Hepatocyte (in vitro differentiated cells): ENCODE measurements around the gene ICAM1. TPM values are rescaled to one million over a fixed set of nuclear protein-coding genes. Genes with fewer than 3 reads are reported as not detected.

Experiments used
- DNase-seq: peaks from one replicate; pipeline ENCODE4 v3.0.0-alpha.2; 2016; ENCODE audit warnings: low spot score
- H2AFZ ChIP-seq: fragments of 200-600 bp; sonication (generic); 2 replicates; pipeline ENCODE4 v1.6.0; 2016; ENCODE audit warnings: antibody characterized with exemption, mild to moderate bottlenecking
- H3K27ac ChIP-seq: fragments of 200-600 bp; sonication (generic); 2 replicates; pipeline ENCODE4 v1.5.1; 2016; ENCODE audit warnings: mild to moderate bottlenecking
- H3K27me3 ChIP-seq: fragments of 200-600 bp; sonication (generic); 2 replicates; pipeline ENCODE4 v1.6.1; 2016
- H3K36me3 ChIP-seq: fragments of 200-600 bp; sonication (generic); replicated peaks from 2 replicates; pipeline ENCODE4 v1.5.1; 2016; ENCODE audit warnings: low read depth; ENCODE audit not compliant: insufficient read depth
- H3K4me1 ChIP-seq: fragments of 200-600 bp; sonication (generic); 2 replicates; pipeline ENCODE4 v1.5.1; 2016; ENCODE audit warnings: mild to moderate bottlenecking, moderate library complexity; ENCODE audit not compliant: insufficient read depth
- H3K4me2 ChIP-seq: fragments of 200-600 bp; sonication (generic); 2 replicates; pipeline ENCODE4 v1.6.0; 2016
- H3K4me3 ChIP-seq: fragments of 200-600 bp; sonication (generic); 2 replicates; pipeline ENCODE4 v1.5.1; 2016; ENCODE audit warnings: mild to moderate bottlenecking
- H3K79me2 ChIP-seq: fragments of 200-600 bp; sonication (generic); 2 replicates; pipeline ENCODE4 v1.6.0; 2017; ENCODE audit warnings: mild to moderate bottlenecking
- H3K9me2 ChIP-seq: fragments of 200-600 bp; sonication (generic); replicated peaks from 2 replicates; pipeline ENCODE4 v1.6.0; 2017; ENCODE audit warnings: mild to moderate bottlenecking; ENCODE audit not compliant: insufficient read depth
- H3K9me3 ChIP-seq: fragments of 200-600 bp; sonication (generic); 2 replicates; pipeline ENCODE4 v1.5.1; 2016; ENCODE audit warnings: low read depth, mild to moderate bottlenecking
- H4K20me1 ChIP-seq: fragments of 200-600 bp; sonication (generic); 2 replicates; pipeline ENCODE4 v1.6.0; 2016; ENCODE audit warnings: mild to moderate bottlenecking; ENCODE audit not compliant: insufficient read depth, poor library complexity, severe bottlenecking
- EZH2 ChIP-seq: fragments of 200-600 bp; sonication (generic); IDR thresholded peaks from 2 replicates; pipeline ENCODE4 v1.6.1; 2016; ENCODE audit warnings: antibody characterized with exemption, mild to moderate bottlenecking, borderline replicate concordance
- WGBS: methylation state at CpG from one replicate; pipeline ENCODE4 v1.1.6; 2016; ENCODE audit warnings: low lambda C conversion rate; ENCODE audit errors: missing lambda C conversion rate; 5-methylcytosine and 5-hydroxymethylcytosine counted together
- microRNA-seq: library from miRNA; unstranded; fragments of <30 nt; microRNA quantifications from one replicate; pipeline ENCODE4, GENCODE V29; 2017
- polyA plus RNA-seq: library from polyadenylated mRNA; unstranded; fragments of >200 nt; fragmentation: Nextera tagmentation; extraction: Ambion mirVana; gene quantifications from 2 replicates; pipeline ENCODE4 v1.2.1, GENCODE V29; 2016
- small RNA-seq: library from RNA; depleted of rRNA; stranded (forward); fragments of <200 nt; gene quantifications from one replicate; pipeline ENCODE3, GENCODE V24; 2014
- total RNA-seq: library from RNA; depleted of rRNA; stranded (reverse); fragments of >200 nt; gene quantifications from 2 replicates; pipeline ENCODE4 v1.2.3, GENCODE V29; 2014

Gene ICAM1
- total and polyA plus RNA-seq, 2 experiments from 2014 or later: 19.6 to 19.9 TPM

- H3K4me1 ChIP-seq: peaks cover 8% of the 10 kb centered on the region
- H3K36me3 ChIP-seq: no peaks in the 10 kb centered on the region
- H3K4me2 ChIP-seq: peak overlapping the region; percentile 95
- H3K27me3 ChIP-seq: no peaks in the 10 kb centered on the region
- H3K9me3 ChIP-seq: no peaks in the 10 kb centered on the region
- TF ChIP-seq EZH2: no peak
- H3K27ac ChIP-seq: no peak overlapping the region
- no peak for DNase-seq
- no peaks in the 10 kb centered on the region for H3K9me2 ChIP-seq
- 73% methylated on average over 26 of the region's 26 CpGs for WGBS
- peaks cover 17% of the 10 kb centered on the region for H4K20me1 ChIP-seq
- no peak overlapping the region for H3K4me3 ChIP-seq
- H2AFZ ChIP-seq: peak overlapping the region; percentile 23
- peaks cover 22% of the 10 kb centered on the region for H3K79me2 ChIP-seq
Measured at GRCh38 chr19:10335352-10335985, 64.5 kb downstream of the ICAM1 start.

Small RNAs within 50 kb of the gene (microRNA-seq; reads per million reads assigned to microRNA genes)
- not detected for gene MIR4322

Small RNAs within 50 kb of the gene (small RNA-seq; reads per million reads assigned to genes)
- gene AC011511.1 (not detected), gene AC011511.4 (not detected), gene MIR4322 (not detected)

Other genes with a start within 250 kb of the ICAM1 start
- 26.0 and 28.7 TPM in 2 replicates for gene SHFL, start 184.8 kb upstream of the ICAM1 start, total RNA-seq
- 48.7 and 50.9 TPM in 2 replicates for gene SHFL, start 184.8 kb upstream of the ICAM1 start, polyA plus RNA-seq
- gene ANGPTL6, start 168.4 kb upstream of the ICAM1 start, total RNA-seq: 3.9 and 5.9 TPM in 2 replicates
- 4.7 and 5.5 TPM in 2 replicates for gene ANGPTL6, start 168.4 kb upstream of the ICAM1 start, polyA plus RNA-seq
- 15.0 and 15.5 TPM in 2 replicates for gene PPAN, start 164.8 kb upstream of the ICAM1 start, total RNA-seq
- 26.0 and 41.9 TPM in 2 replicates for gene PPAN, start 164.8 kb upstream of the ICAM1 start, polyA plus RNA-seq
- 2.7 and 3.8 TPM in 2 replicates for gene P2RY11, start 159.4 kb upstream of the ICAM1 start, total RNA-seq
- gene P2RY11, start 159.4 kb upstream of the ICAM1 start, polyA plus RNA-seq: 6.1 TPM in 2 replicates
- 138 and 169 TPM in 2 replicates for gene EIF3G, start 151.2 kb upstream of the ICAM1 start, total RNA-seq
- 134 and 157 TPM in 2 replicates for gene EIF3G, start 151.2 kb upstream of the ICAM1 start, polyA plus RNA-seq
- gene DNMT1, start 76.2 kb upstream of the ICAM1 start, total RNA-seq: 35.2 and 55.2 TPM in 2 replicates
- 62.3 and 63.5 TPM in 2 replicates for gene DNMT1, start 76.2 kb upstream of the ICAM1 start, polyA plus RNA-seq
- gene S1PR2, start 39.8 kb upstream of the ICAM1 start, total RNA-seq: 14.9 and 16.1 TPM in 2 replicates
- gene S1PR2, start 39.8 kb upstream of the ICAM1 start, polyA plus RNA-seq: 8.6 and 11.4 TPM in 2 replicates
- gene MRPL4, start 18.9 kb upstream of the ICAM1 start, total RNA-seq: 40.1 and 43.7 TPM in 2 replicates
- 51.4 and 64.1 TPM in 2 replicates for gene MRPL4, start 18.9 kb upstream of the ICAM1 start, polyA plus RNA-seq
- 4.5 and 7.9 TPM in 2 replicates for gene ICAM4, start 15.8 kb downstream of the ICAM1 start, total RNA-seq
- gene ICAM4, start 15.8 kb downstream of the ICAM1 start, polyA plus RNA-seq: 1.6 and 5.6 TPM in 2 replicates
- gene ICAM5, start 18.8 kb downstream of the ICAM1 start, total RNA-seq: 0.23 and 0.92 TPM in 2 replicates
- gene ICAM5, start 18.8 kb downstream of the ICAM1 start, polyA plus RNA-seq: 0.57 and 3.3 TPM in 2 replicates
- gene ZGLP1, start 38.7 kb downstream of the ICAM1 start, total RNA-seq: 2.6 and 5.8 TPM in 2 replicates
- gene ZGLP1, start 38.7 kb downstream of the ICAM1 start, polyA plus RNA-seq: 10.3 TPM in 2 replicates
- gene FDX2, start 44.9 kb downstream of the ICAM1 start, total RNA-seq: 16.9 and 24.9 TPM in 2 replicates
- 45.1 and 49.3 TPM in 2 replicates for gene FDX2, start 44.9 kb downstream of the ICAM1 start, polyA plus RNA-seq
- gene RAVER1, start 62.4 kb downstream of the ICAM1 start, total RNA-seq: 11.7 and 16.4 TPM in 2 replicates
- gene RAVER1, start 62.4 kb downstream of the ICAM1 start, polyA plus RNA-seq: 35.5 and 42.0 TPM in 2 replicates
- 5.2 and 5.3 TPM in 2 replicates for gene ICAM3, start 68.5 kb downstream of the ICAM1 start, total RNA-seq
- 11.7 and 16.8 TPM in 2 replicates for gene ICAM3, start 68.5 kb downstream of the ICAM1 start, polyA plus RNA-seq
- gene TYK2, start 109.5 kb downstream of the ICAM1 start, total RNA-seq: 52.4 and 63.6 TPM in 2 replicates
- gene TYK2, start 109.5 kb downstream of the ICAM1 start, polyA plus RNA-seq: 94.3 and 108 TPM in 2 replicates
- 124 and 144 TPM in 2 replicates for gene CDC37, start 132.4 kb downstream of the ICAM1 start, total RNA-seq
- 196 and 224 TPM in 2 replicates for gene CDC37, start 132.4 kb downstream of the ICAM1 start, polyA plus RNA-seq
- 1.3 and 2.8 TPM in 2 replicates for gene PDE4A, start 149.4 kb downstream of the ICAM1 start, total RNA-seq
- 4.3 and 5.8 TPM in 2 replicates for gene PDE4A, start 149.4 kb downstream of the ICAM1 start, polyA plus RNA-seq
- 47.2 and 48.2 TPM in 2 replicates for gene KEAP1, start 232.2 kb downstream of the ICAM1 start, total RNA-seq
- gene KEAP1, start 232.2 kb downstream of the ICAM1 start, polyA plus RNA-seq: 44.7 and 66.8 TPM in 2 replicates
- 0.17 and 0.56 TPM in 2 replicates for gene S1PR5, start 246.3 kb downstream of the ICAM1 start, total RNA-seq
- gene S1PR5, start 246.3 kb downstream of the ICAM1 start, polyA plus RNA-seq: 0.38 and 0.75 TPM in 2 replicates